H1 (cell line): ENCODE measurements around the gene LYRM4. TPM values are rescaled to one million over a fixed set of nuclear protein-coding genes. Genes with fewer than 3 reads are reported as not detected.

Experiments used
- CTCF ChIA-PET: fragments of 300-600 bp; sonication (Branson Sonifier 250); formaldehyde crosslinking; loops from one replicate; lab custom pipeline; 2021; ENCODE audit not compliant: partially characterized antibody; lab: Charles Lee
- POLR2A ChIA-PET: fragments of 300-600 bp; sonication (Branson Sonifier 250); formaldehyde crosslinking; loops from one replicate; lab custom pipeline; 2021; ENCODE audit warnings: inconsistent platforms; ENCODE audit not compliant: partially characterized antibody; lab: Charles Lee
- DNase-seq, 2 experiments: peaks; one replicate each; pipeline versions ENCODE4 v3.0.0 to v3.0.0-alpha.2; 2010 to 2022; ENCODE audit warnings: low spot score in 2 of 2, low read depth in 1 of 2, mixed read lengths in 1 of 2
- FAIRE-seq: peaks from 2 replicates; lab custom pipeline; 2011; peaks lifted over from hg19 to GRCh38; lab: Jason Lieb, UNC
- H2AFZ ChIP-seq: 2 replicates; pipeline ENCODE4 v1.8.1; 2012; ENCODE audit warnings: low read length, inconsistent platforms
- H2AK5ac ChIP-seq: 2 replicates; pipeline ENCODE4 v1.6.1; 2013; ENCODE audit warnings: low read depth, low read length
- H2BK120ac ChIP-seq: replicated peaks from 2 replicates; pipeline ENCODE3; 2013; ENCODE audit warnings: low read depth, low read length, inconsistent platforms
- H2BK12ac ChIP-seq: 2 replicates; pipeline ENCODE4 v1.6.1; 2013; ENCODE audit warnings: low read depth, low read length
- H2BK15ac ChIP-seq: 2 replicates; pipeline ENCODE4 v1.6.1; 2013; ENCODE audit warnings: low read length
- H2BK20ac ChIP-seq: 2 replicates; pipeline ENCODE4 v1.6.1; 2013; ENCODE audit warnings: low read length
- H2BK5ac ChIP-seq: 2 replicates; pipeline ENCODE4 v1.6.1; 2013; ENCODE audit warnings: low read depth, low read length
- H3K14ac ChIP-seq: 2 replicates; pipeline ENCODE4 v1.6.1; 2013; ENCODE audit warnings: inconsistent platforms; ENCODE audit not compliant: insufficient read length
- H3K18ac ChIP-seq: 2 replicates; pipeline ENCODE4 v1.6.1; 2013; ENCODE audit warnings: low read length; ENCODE audit errors: extremely low read depth
- H3K23ac ChIP-seq: 2 replicates; pipeline ENCODE4 v1.6.1; 2013; ENCODE audit warnings: inconsistent platforms; ENCODE audit not compliant: insufficient read length
- H3K23me2 ChIP-seq: 2 replicates; pipeline ENCODE4 v1.6.1; 2013; ENCODE audit warnings: low read depth, low read length
- H3K27ac ChIP-seq: 2 replicates; pipeline ENCODE4 v1.6.1; 2011; ENCODE audit warnings: low read depth, low read length, inconsistent platforms
- H3K27me3 ChIP-seq, 4 experiments: replicated peaks in 1 of 4; 1 replicate in 1 of 4; 2 replicates in 3 of 4; pipeline versions ENCODE4 v1.6.1 to v1.8.1; 2011 to 2013; ENCODE audit warnings: low read length in 3 of 4, mild to moderate bottlenecking in 3 of 4, inconsistent platforms in 2 of 4, mixed read lengths in 2 of 4, moderate library complexity in 1 of 4; ENCODE audit not compliant: control insufficient read depth in 3 of 4, insufficient read depth in 3 of 4; ENCODE audit errors: extremely low read depth in 1 of 4
- H3K36me3 ChIP-seq, 4 experiments: 2 replicates each; pipeline versions ENCODE4 v1.6.1 to v1.8.1; 2011 to 2013; ENCODE audit warnings: mild to moderate bottlenecking in 4 of 4, low read length in 3 of 4, moderate library complexity in 2 of 4, control low read depth in 1 of 4, inconsistent platforms in 1 of 4; ENCODE audit not compliant: insufficient read depth in 4 of 4, control insufficient read depth in 2 of 4
- H3K4ac ChIP-seq: replicated peaks from 2 replicates; pipeline ENCODE3; 2013; ENCODE audit warnings: low read length, low read depth, mixed read lengths, inconsistent platforms; ENCODE audit not compliant: insufficient read length
- H3K4me1 ChIP-seq, 4 experiments: replicated peaks in 1 of 4; 1 replicate in 1 of 4; 2 replicates in 3 of 4; pipeline versions ENCODE4 v1.6.1 to v1.8.1; 2011 to 2013; ENCODE audit warnings: low read length in 3 of 4, inconsistent platforms in 2 of 4, mixed read lengths in 1 of 4; ENCODE audit not compliant: insufficient read depth in 4 of 4, control insufficient read depth in 3 of 4
- H3K4me2 ChIP-seq, 2 experiments: 2 replicates each; pipeline versions ENCODE4 v1.6.1 to v1.8.1; 2011 to 2013; ENCODE audit warnings: low read depth in 2 of 2, low read length in 2 of 2, control low read depth in 1 of 2, inconsistent platforms in 1 of 2, mild to moderate bottlenecking in 1 of 2; ENCODE audit not compliant: insufficient read depth in 1 of 2
- H3K4me3 ChIP-seq, 4 experiments: fragments of 200-600, 300-600 bp in 1 of 4; sonication (generic), shearing (Covaris generic), sonication (Bioruptor Twin) in 1 of 4; 2 replicates each; pipeline versions ENCODE4 v1.5.1 to v1.8.1; 2011 to 2016; ENCODE audit warnings: low read length in 4 of 4, low read depth in 3 of 4, control low read depth in 2 of 4, inconsistent platforms in 2 of 4, mild to moderate bottlenecking in 2 of 4, mixed read lengths in 1 of 4, moderate library complexity in 1 of 4; ENCODE audit not compliant: insufficient read depth in 2 of 4; ENCODE audit errors: extremely low read depth in 1 of 4
- H3K56ac ChIP-seq: replicated peaks from 2 replicates; pipeline ENCODE3; 2013; ENCODE audit warnings: low read depth, mild to moderate bottlenecking, mixed read lengths, low read length, inconsistent platforms; ENCODE audit not compliant: insufficient read length
- H3K79me1 ChIP-seq: 2 replicates; pipeline ENCODE4 v1.6.1; 2013; ENCODE audit warnings: low read depth, low read length, control low read depth
- H3K79me2 ChIP-seq, 2 experiments: 2 replicates each; pipeline versions ENCODE4 v1.6.1 to v1.8.1; 2012 to 2013; ENCODE audit warnings: low read length in 2 of 2, mild to moderate bottlenecking in 2 of 2, inconsistent platforms in 1 of 2; ENCODE audit not compliant: insufficient read depth in 2 of 2, control insufficient read depth in 1 of 2
- H3K9ac ChIP-seq, 4 experiments: replicated peaks in 1 of 4; 1 replicate in 1 of 4; 2 replicates in 3 of 4; pipeline versions ENCODE4 v1.6.1 to v1.8.1; 2011 to 2013; ENCODE audit warnings: low read depth in 3 of 4, low read length in 3 of 4, control low read depth in 2 of 4, mild to moderate bottlenecking in 2 of 4, moderate library complexity in 2 of 4, inconsistent platforms in 1 of 4; ENCODE audit errors: extremely low read depth in 1 of 4
- H3K9me3 ChIP-seq, 2 experiments: 2 replicates each; pipeline versions ENCODE4 v1.6.1 to v1.8.1; 2012 to 2013; ENCODE audit warnings: mild to moderate bottlenecking in 2 of 2, moderate library complexity in 2 of 2, control low read depth in 1 of 2, inconsistent platforms in 1 of 2, low read depth in 1 of 2, low read length in 1 of 2, mixed read lengths in 1 of 2; ENCODE audit not compliant: insufficient read depth in 2 of 2
- H4K20me1 ChIP-seq, 2 experiments: replicated peaks in 1 of 2; 2 replicates each; pipeline versions ENCODE3 to v1.8.1; 2011 to 2013; ENCODE audit warnings: inconsistent platforms in 2 of 2, low read length in 2 of 2, mild to moderate bottlenecking in 1 of 2; ENCODE audit not compliant: insufficient read depth in 2 of 2, control insufficient read depth in 1 of 2
- H4K5ac ChIP-seq: 2 replicates; pipeline ENCODE4 v1.6.1; 2013; ENCODE audit warnings: low read length, low read depth, mixed read lengths, inconsistent platforms; ENCODE audit not compliant: insufficient read length
- H4K8ac ChIP-seq: 2 replicates; pipeline ENCODE4 v1.8.0; 2013; ENCODE audit warnings: mild to moderate bottlenecking, moderate library complexity, low read length, inconsistent platforms; ENCODE audit not compliant: insufficient read depth; ENCODE audit errors: extremely low read depth
- H4K91ac ChIP-seq: replicated peaks from 2 replicates; pipeline ENCODE3; 2013; ENCODE audit warnings: low read length, mixed read lengths, inconsistent platforms; ENCODE audit not compliant: insufficient read length
- CHD1 ChIP-seq: IDR thresholded peaks from 2 replicates; pipeline ENCODE4 v1.6.1; 2012; ENCODE audit warnings: low read depth, low read length, improper control_type of control experiment
- EGR1 ChIP-seq: IDR thresholded peaks from 2 replicates; pipeline ENCODE4 v1.6.1; 2011; ENCODE audit warnings: low read depth, low read length, borderline replicate concordance
- GABPA ChIP-seq: IDR thresholded peaks from 2 replicates; pipeline ENCODE4 v1.6.1; 2011; ENCODE audit warnings: mild to moderate bottlenecking, low read length, moderate library complexity, borderline replicate concordance; ENCODE audit not compliant: insufficient read depth
- KDM5A ChIP-seq: fragments of 200-600 bp; IDR thresholded peaks from 2 replicates; pipeline ENCODE4 v1.7.1; 2012; ENCODE audit warnings: mild to moderate bottlenecking, low read length, inconsistent platforms, mixed read lengths
- NRF1 ChIP-seq: IDR thresholded peaks from 2 replicates; pipeline ENCODE4 v1.6.1; 2011; ENCODE audit warnings: mild to moderate bottlenecking, low read depth, low read length, improper control_type of control experiment
- SIRT6 ChIP-seq: IDR thresholded peaks from one replicate; pipeline ENCODE4 v1.7.1; 2012; ENCODE audit warnings: low read length, inconsistent platforms
- TAF1 ChIP-seq: IDR thresholded peaks from 2 replicates; pipeline ENCODE4 v1.6.1; 2011; ENCODE audit warnings: mild to moderate bottlenecking, low read depth, low read length
- TAF7 ChIP-seq: optimal IDR thresholded peaks from 2 replicates; pipeline ENCODE3; 2011; ENCODE audit warnings: low read depth, mild to moderate bottlenecking, inconsistent platforms, low read length, moderate library complexity, borderline replicate concordance
- TCF12 ChIP-seq: IDR thresholded peaks from 2 replicates; pipeline ENCODE4 v1.6.1; 2011; ENCODE audit warnings: low read depth, mild to moderate bottlenecking, low read length
- WGBS, 2 experiments: shearing (Covaris generic) in 1 of 2; methylation state at CpG; one replicate each; pipeline versions ENCODE4 v1.1.6 to v1.1.7; 2013 to 2015; ENCODE audit warnings: low lambda C conversion rate in 2 of 2, mixed read lengths in 2 of 2, inconsistent platforms in 1 of 2, low coverage in 1 of 2, missing lambda C conversion rate in 1 of 2; ENCODE audit not compliant: insufficient replicate concordance in 2 of 2, insufficient coverage in 1 of 2, insufficient read length in 1 of 2; ENCODE audit errors: extremely low coverage in 1 of 2, missing lambda C conversion rate in 1 of 2; 5-methylcytosine and 5-hydroxymethylcytosine counted together
- polyA plus RNA-seq, 7 experiments: library from polyadenylated mRNA; depleted of rRNA in 3 of 7; stranded (reverse) in 5 of 7; unstranded in 2 of 7; fragments of >200 nt in 5 of 7; fragments of 200-250 nt in 2 of 7; gene quantifications; 1 replicate in 5 of 7; 2 replicates in 1 of 7; 4 replicates in 1 of 7; pipeline versions ENCODE4 v1.2.1 to v1.2.3, GENCODE V29; 2011 to 2013; ENCODE audit warnings: missing spikeins in 2 of 7, mixed read lengths in 2 of 7
- total RNA-seq: library from RNA; stranded (reverse); fragmentation: NEBNext Ultra II Directional; extraction: Animal tissue kit (Norgen Biotek cat#: 25700); gene quantifications from 2 replicates; pipeline ENCODE4 v1.2.1, GENCODE V29; 2021

The LYRM4 gene
- total and polyA plus RNA-seq, 2 of the 8 experiments (the other 6 are each of a cell fraction or from before 2014, with no cell fraction given): 56.6 to 62.8 TPM

GRCh38 chr6:5191222-5191621 is 69.5 kb downstream of the LYRM4 start:
- Histone ChIP-seq H2BK15ac (no peak overlapping the region), H3K18ac (no peak overlapping the region), H3K4me1 (peaks cover 0 to 5% (median 3%) of the 10 kb centered on the region in 4 experiments; a peak in 4 of 7 replicates), H2BK120ac (no peak overlapping the region), H3K9me3 (no peaks in the 10 kb centered on the region), H2AFZ (no peak overlapping the region), H2BK5ac (no peak overlapping the region), H3K4ac (no peak overlapping the region), H4K20me1 (no peaks in the 10 kb centered on the region), H3K79me1 (no peaks in the 10 kb centered on the region; the same call in none of the 2 replicates), H3K4me3 (no peak overlapping the region), H4K8ac (no peak overlapping the region), H4K91ac (no peak overlapping the region), H3K14ac (no peak overlapping the region), H3K36me3 (no peaks in the 10 kb centered on the region), H3K23ac (no peak overlapping the region), H3K9ac (no peak overlapping the region), H3K23me2 (no peaks in the 10 kb centered on the region), H2BK12ac (no peak overlapping the region), H3K79me2 (no peaks in the 10 kb centered on the region), H3K4me2 (no peak overlapping the region), H2AK5ac (no peak overlapping the region), H4K5ac (no peak overlapping the region), H3K56ac (no peak overlapping the region), H2BK20ac (no peak overlapping the region), H3K27ac (no peak overlapping the region), H3K27me3 (no peaks in the 10 kb centered on the region)
- CTCF ChIA-PET: interaction anchor here (1.2 to 2.8 kb wide), 2 partner anchors 16 to 47 kb away, joined by 13 to 16 read pairs; no protein-coding TSS in a partner anchor
- TF ChIP-seq TAF7 (no peak), TAF1 (no peak), TCF12 (no peak), SIRT6 (no peak), KDM5A (no peak), NRF1 (no peak), GABPA (no peak), EGR1 (no peak), CHD1 (no peak)
- WGBS, 2 experiments: 88% methylated on average over 6 of the region's 6 CpGs; no CpG with 5 or more reads in 1 of the 2 experiments
- DNase-seq (no peak), FAIRE-seq (no peak)
- POLR2A ChIA-PET: no interaction called here
